Activated B cell treated with CpG ODN at 0.5 μM for 24 hours (primary cell): Measurements from ENCODE around the gene SCLY. TPM values are rescaled to one million over a fixed set of nuclear protein-coding genes. Genes with fewer than 3 reads are reported as not detected.

Source experiments
- ATAC-seq: fragments of 200-7000 bp; cut with Tn5 transposase; one replicate; pipeline ENCODE4 v1.10.0; 2021; ENCODE audit warnings: low read depth, mild to moderate bottlenecking, moderate library complexity
- CTCF ChIA-PET: fragments of 350-600 bp; sonication (Branson Sonifier 250); formaldehyde crosslinking; loops from one replicate; lab custom pipeline; 2021; ENCODE audit warnings: antibody characterized with exemption; lab: Charles Lee
- POLR2A ChIA-PET: fragments of 350-600 bp; sonication (Branson Sonifier 250); formaldehyde crosslinking; loops from one replicate; lab custom pipeline; 2021; ENCODE audit warnings: antibody characterized with exemption; lab: Charles Lee
- DNase-seq: peaks from one replicate; pipeline ENCODE4 v3.0.0; 2022
- H3K27ac Mint-ChIP-seq: one replicate; pipeline ENCODE4 v1.8.0; 2020; ENCODE audit warnings: mixed read lengths
- H3K27me3 Mint-ChIP-seq: one replicate; pipeline ENCODE4 v1.8.0; 2021; ENCODE audit warnings: mixed read lengths
- H3K36me3 Mint-ChIP-seq: one replicate; pipeline ENCODE4 v1.8.0; 2021; ENCODE audit warnings: low read depth, mixed read lengths
- H3K4me1 Mint-ChIP-seq: one replicate; pipeline ENCODE4 v1.8.0; 2021; ENCODE audit warnings: mixed read lengths
- H3K4me3 Mint-ChIP-seq: one replicate; pipeline ENCODE4 v1.8.0; 2020; ENCODE audit warnings: mild to moderate bottlenecking, mixed read lengths
- H3K9me3 Mint-ChIP-seq: one replicate; pipeline ENCODE4 v1.8.0; 2020; ENCODE audit warnings: mixed read lengths
- CTCF ChIP-seq: fragments of 200-600 bp; IDR thresholded peaks from one replicate; pipeline ENCODE4 v1.8.0; 2022; ENCODE audit warnings: antibody characterized with exemption, mild to moderate bottlenecking
- intact Hi-C: fragments of 100-400 bp; cut with micrococcal nuclease; formaldehyde crosslinking; loops from one replicate; pipeline ENCODE4 v1.15.1; 2024
- total RNA-seq: library from RNA; stranded (reverse); gene quantifications from 2 replicates; pipeline ENCODE4 v1.2.3, GENCODE V29; 2022

The SCLY gene
- total RNA-seq, 1 donor from 2014 or later = 26.9 TPM

- H3K27ac Mint-ChIP-seq = no peak overlapping the region
- H3K4me3 Mint-ChIP-seq = no peak overlapping the region
- DNase-seq (no peak), ATAC-seq (no peak)
- intact Hi-C loops = no loop called here
- no peak for TF ChIP-seq CTCF
- H3K9me3 Mint-ChIP-seq = no peaks in the 10 kb centered on the region
- H3K36me3 Mint-ChIP-seq = no peaks in the 10 kb centered on the region
- no peaks in the 10 kb centered on the region for H3K27me3 Mint-ChIP-seq
- CTCF ChIA-PET = no interaction called here
- H3K4me1 Mint-ChIP-seq = peaks cover 6% of the 10 kb centered on the region
- POLR2A ChIA-PET = no interaction called here
Measured at GRCh38 chr2:238123991-238124470, 63.2 kb downstream of the SCLY start.

- DNase-seq (no peak), ATAC-seq (no peak)
- no peak overlapping the region for H3K4me3 Mint-ChIP-seq
- TF ChIP-seq CTCF = no peak
- ChIA-PET POLR2A (no interaction called here), CTCF (no interaction called here)
- H3K27me3 Mint-ChIP-seq = no peaks in the 10 kb centered on the region
- no peaks in the 10 kb centered on the region for H3K9me3 Mint-ChIP-seq
- no peak overlapping the region for H3K27ac Mint-ChIP-seq
- H3K4me1 Mint-ChIP-seq = peaks cover 6% of the 10 kb centered on the region
- H3K36me3 Mint-ChIP-seq = no peaks in the 10 kb centered on the region
- intact Hi-C loops = no loop called here
Measured at GRCh38 chr2:238124488-238125126, 63.8 kb downstream of the SCLY start.

- POLR2A ChIA-PET = no interaction called here
- H3K36me3 Mint-ChIP-seq = no peaks in the 10 kb centered on the region
Measured at GRCh38 chr2:238125127-238125885, 64.5 kb downstream of the SCLY start.

GRCh38 chr2:238126338-238126737 is 65.5 kb downstream of the SCLY start:
- no peak for TF ChIP-seq CTCF
- Mint-ChIP-seq H3K9me3 (no peaks in the 10 kb centered on the region), H3K27me3 (no peaks in the 10 kb centered on the region), H3K4me1 (no peaks in the 10 kb centered on the region), H3K36me3 (no peaks in the 10 kb centered on the region), H3K4me3 (no peak overlapping the region), H3K27ac (no peak overlapping the region)
- ChIA-PET POLR2A (no interaction called here), CTCF (no interaction called here)
- no peak for ATAC-seq
- DNase-seq = no peak
- intact Hi-C loops = no loop called here

More at GRCh38 chr2:238125127-238125885, 64.5 kb downstream of the SCLY start:
- TF ChIP-seq CTCF = no peak
- Mint-ChIP-seq H3K27ac (no peak overlapping the region), H3K4me3 (no peak overlapping the region), H3K27me3 (no peaks in the 10 kb centered on the region), H3K4me1 (no peaks in the 10 kb centered on the region), H3K9me3 (no peaks in the 10 kb centered on the region)
- intact Hi-C loops = no loop called here
- CTCF ChIA-PET = no interaction called here
- ATAC-seq (no peak), DNase-seq (no peak)

GRCh38 chr2:238126775-238127164 is 66.0 kb downstream of the SCLY start:
- H3K9me3 Mint-ChIP-seq = no peaks in the 10 kb centered on the region
- POLR2A ChIA-PET = interaction anchor here (0.7 kb wide), 1 partner anchor 1900 kb away, joined by 3 read pairs; no protein-coding TSS in a partner anchor
- intact Hi-C loops = no loop called here
- DNase-seq (no peak), ATAC-seq (no peak)
- no peak overlapping the region for H3K4me3 Mint-ChIP-seq
- no peaks in the 10 kb centered on the region for H3K36me3 Mint-ChIP-seq
- TF ChIP-seq CTCF = no peak
- no peaks in the 10 kb centered on the region for H3K4me1 Mint-ChIP-seq
- CTCF ChIA-PET = no interaction called here
- no peak overlapping the region for H3K27ac Mint-ChIP-seq
- no peaks in the 10 kb centered on the region for H3K27me3 Mint-ChIP-seq
